ENCODE results near the gene CD8B. TPM values are rescaled to one million over a fixed set of nuclear protein-coding genes. Genes with fewer than 3 reads are reported as not detected.

Gene CD8B
- total RNA-seq, 1 donor from 2014 or later = not detected

DNA sequence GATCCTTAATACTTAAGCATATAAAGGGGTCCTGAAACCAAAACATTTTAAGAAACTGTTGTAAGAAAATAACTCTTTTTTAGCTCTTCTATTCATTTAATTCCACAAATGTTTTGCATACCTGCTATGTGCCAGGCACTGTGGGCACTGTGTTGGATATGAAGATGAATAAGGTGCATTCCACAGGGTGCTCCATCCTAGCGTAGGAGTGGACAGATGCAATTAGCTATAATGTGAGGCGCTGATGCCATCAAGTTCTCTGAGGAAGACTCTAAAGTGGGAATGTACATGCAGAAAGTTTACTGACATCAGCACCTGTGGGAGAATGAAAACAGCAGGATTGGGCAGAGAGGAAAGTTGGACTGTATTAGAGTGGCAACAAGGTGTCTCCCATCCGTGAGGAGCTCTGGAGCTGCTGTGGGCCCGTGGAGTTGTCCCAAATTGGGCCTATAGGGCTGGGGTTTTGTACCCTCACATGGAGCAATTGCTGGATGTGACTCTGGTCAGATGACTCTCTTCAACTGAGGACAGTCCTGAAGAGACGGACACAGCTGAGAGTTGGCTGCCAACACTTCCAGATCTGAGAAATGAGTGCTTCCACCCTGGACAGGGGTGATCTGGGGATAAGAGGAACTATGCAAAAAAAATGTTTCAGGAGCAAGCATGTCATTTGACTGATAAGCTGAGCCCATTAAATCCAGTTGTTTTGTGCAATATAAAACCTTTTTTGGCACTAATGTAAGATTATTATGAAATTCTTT is 93.3 kb downstream of the CD8B start:
- DNase-seq = no peak

Other genes with a start within 250 kb of the CD8B start
- gene RNF103, start 238.0 kb downstream of the CD8B start, total RNA-seq = 25.4 and 31.8 TPM in 2 replicates
- 80.9 and 91.2 TPM in 2 replicates for gene RMND5A, start 141.6 kb downstream of the CD8B start, total RNA-seq
- gene CD8A, start 71.0 kb downstream of the CD8B start, total RNA-seq = 0.05 TPM in 1 of 2 replicates, not detected in the other
- gene RGPD1, start 80.2 kb upstream of the CD8B start, total RNA-seq = 0.51 and 0.70 TPM in 2 replicates
- 0.84 and 2.6 TPM in 2 replicates for gene PLGLB1, start 160.0 kb upstream of the CD8B start, total RNA-seq

All from dermis blood vessel endothelial cell (primary cell).